ENCODE measurements around the gene OSBPL7. TPM values are rescaled to one million over a fixed set of nuclear protein-coding genes. Genes with fewer than 3 reads are reported as not detected.

The OSBPL7 gene
- total and polyA plus RNA-seq, 4 donors = 7.6 to 25.3 (median 11.0) TPM

DNA sequence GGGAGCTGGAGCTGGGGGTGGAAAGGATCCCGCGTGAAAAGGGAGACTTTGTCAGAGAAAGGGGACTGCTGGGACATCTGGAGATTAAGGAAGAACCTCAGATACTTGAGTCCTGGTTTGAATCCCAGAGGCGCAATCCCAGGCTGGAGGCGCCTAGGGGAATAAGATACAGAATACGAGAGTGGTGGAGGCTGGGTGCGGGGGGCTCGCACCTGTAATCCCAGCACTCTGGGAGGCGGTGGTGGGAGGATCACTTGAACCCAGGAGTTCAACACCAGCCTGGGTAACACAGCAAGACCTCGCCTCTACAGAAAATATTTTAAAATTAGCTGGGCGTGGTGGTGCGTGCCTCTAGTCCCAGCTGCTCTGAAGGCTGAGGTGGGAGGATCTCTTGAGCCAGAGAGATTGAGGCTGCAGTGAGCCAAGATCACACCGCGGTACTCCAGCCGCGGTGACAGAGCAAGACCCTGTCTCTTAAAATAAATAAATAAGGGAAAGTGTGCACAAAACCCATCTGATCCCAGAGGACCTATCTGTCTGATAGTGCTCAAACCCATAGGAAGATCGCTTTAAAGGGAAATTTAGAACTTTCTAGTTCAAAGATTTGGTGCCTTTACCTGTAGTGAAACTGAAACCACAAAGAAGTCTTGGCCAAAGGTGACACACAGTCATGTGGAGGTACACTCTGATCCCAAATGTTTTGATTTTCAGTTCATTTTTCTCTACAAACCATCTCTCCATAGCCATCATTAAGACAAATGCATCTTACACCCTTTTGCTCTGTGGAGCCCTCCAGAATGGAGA lies 20.1 kb upstream of the OSBPL7 start:
- DNase-seq (no peak), ATAC-seq (ENCODE audit: insufficient read depth, low FRiP score) (no peak)
- Histone ChIP-seq H3K9me3 (ENCODE audit: control insufficient read depth in 4 of 4, insufficient read depth in 3 of 4, low read length in 3 of 4) (no peaks in the 10 kb centered on the region), H3K27me3 (ENCODE audit: control insufficient read depth in 3 of 3, insufficient read depth in 3 of 3, low read length in 2 of 3) (peaks cover 0 to 7% (median 5%) of the 10 kb centered on the region in 3 donors), H3K9ac (ENCODE audit: insufficient read depth in 1 of 2, low read length in 2 of 2) (peak overlapping the region in 1 of 2 donors; percentile 35), H3K36me3 (ENCODE audit: control insufficient read depth in 4 of 4, insufficient read depth in 4 of 4, low read length in 4 of 4) (peaks cover 0 to 13% (median 6%) of the 10 kb centered on the region in 4 donors), H3K4me1 (ENCODE audit: control insufficient read depth in 5 of 5, insufficient read depth in 5 of 5, low read length in 5 of 5) (peaks cover 0 to 64% (median 23%) of the 10 kb centered on the region in 5 donors), H3K27ac (ENCODE audit: low read depth in 1 of 2, low read length in 1 of 2) (peak overlapping the region in 1 of 2 donors; percentile 17), H3K4me3 (no peak overlapping the region)
- 70 to 72% methylated on average over 16 of the region's 16 CpGs for WGBS, 2 donors
- TF ChIP-seq, protein P1, sequence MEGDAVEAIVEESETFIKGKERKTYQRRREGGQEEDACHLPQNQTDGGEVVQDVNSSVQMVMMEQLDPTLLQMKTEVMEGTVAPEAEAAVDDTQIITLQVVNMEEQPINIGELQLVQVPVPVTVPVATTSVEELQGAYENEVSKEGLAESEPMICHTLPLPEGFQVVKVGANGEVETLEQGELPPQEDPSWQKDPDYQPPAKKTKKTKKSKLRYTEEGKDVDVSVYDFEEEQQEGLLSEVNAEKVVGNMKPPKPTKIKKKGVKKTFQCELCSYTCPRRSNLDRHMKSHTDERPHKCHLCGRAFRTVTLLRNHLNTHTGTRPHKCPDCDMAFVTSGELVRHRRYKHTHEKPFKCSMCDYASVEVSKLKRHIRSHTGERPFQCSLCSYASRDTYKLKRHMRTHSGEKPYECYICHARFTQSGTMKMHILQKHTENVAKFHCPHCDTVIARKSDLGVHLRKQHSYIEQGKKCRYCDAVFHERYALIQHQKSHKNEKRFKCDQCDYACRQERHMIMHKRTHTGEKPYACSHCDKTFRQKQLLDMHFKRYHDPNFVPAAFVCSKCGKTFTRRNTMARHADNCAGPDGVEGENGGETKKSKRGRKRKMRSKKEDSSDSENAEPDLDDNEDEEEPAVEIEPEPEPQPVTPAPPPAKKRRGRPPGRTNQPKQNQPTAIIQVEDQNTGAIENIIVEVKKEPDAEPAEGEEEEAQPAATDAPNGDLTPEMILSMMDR (IDR thresholded peaks at IDR 0.05; ENCODE audit: control extremely low read depth, extremely low read depth) = no peak

DNA sequence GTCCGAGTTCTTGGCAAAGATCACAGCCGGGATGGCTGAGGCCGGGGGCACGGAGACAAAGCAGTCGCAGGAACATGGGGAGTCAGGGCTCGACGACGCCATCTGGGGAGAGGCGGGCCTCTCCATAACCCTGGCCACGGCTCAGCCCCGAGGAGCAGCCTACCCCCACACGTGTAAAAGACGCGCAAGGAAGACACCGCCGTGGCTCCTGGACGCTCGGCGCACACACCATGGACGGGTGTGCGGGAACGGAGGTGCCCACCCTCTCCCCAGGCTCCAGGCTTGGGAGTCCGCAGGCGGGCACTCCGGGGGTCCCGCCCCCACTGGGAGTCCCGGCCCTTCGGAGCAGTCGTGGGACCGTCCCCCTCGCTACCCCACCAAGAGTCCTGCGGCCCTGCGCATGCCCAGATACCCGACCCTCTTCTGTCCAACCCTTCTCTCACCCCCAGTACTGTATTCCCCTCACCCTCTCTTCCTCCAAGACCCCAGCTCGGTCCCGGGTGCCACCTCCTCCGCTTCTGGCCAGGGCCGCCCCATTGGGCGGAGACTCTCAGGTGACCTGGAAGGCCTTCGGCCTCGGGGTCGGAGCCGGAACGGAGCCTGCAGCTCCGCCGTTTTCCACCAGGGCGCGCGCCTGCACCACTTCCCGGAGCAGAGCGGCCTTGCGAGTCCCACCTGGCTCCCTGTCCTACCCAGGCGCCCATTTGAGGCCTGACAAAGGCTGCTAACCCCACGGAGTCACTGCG lies 19.3 kb upstream of the OSBPL7 start, which contains the start of gene SCRN2:
TSS of gene SCRN2 (minus strand) at position 532 of the 746 bp plus-strand sequence. CDS start at position 102, 430 bp downstream.
- TF ChIP-seq, protein P1 (IDR thresholded peaks at IDR 0.05; ENCODE audit: control extremely low read depth, extremely low read depth) = peak; percentile 96
- peak; percentile 93 to 95 (median 94) for DNase-seq
- no peaks in the 10 kb centered on the region for H3K9me3 ChIP-seq (ENCODE audit: control insufficient read depth in 4 of 4, insufficient read depth in 3 of 4, low read length in 3 of 4)
- H3K4me1 ChIP-seq (ENCODE audit: control insufficient read depth in 5 of 5, insufficient read depth in 5 of 5, low read length in 5 of 5) = peaks cover 0 to 56% (median 20%) of the 10 kb centered on the region in 5 donors
- 0% methylated on average over 53 to 55 of the region's 55 CpGs for WGBS, 2 donors
- peak; percentile 91 for ATAC-seq (ENCODE audit: insufficient read depth, low FRiP score)
- peak within 1 kb of the TSS; percentile 55 for H3K4me3 ChIP-seq
- H3K27ac ChIP-seq (ENCODE audit: low read depth in 1 of 2, low read length in 1 of 2) = peak within 1 kb of the TSS; percentile 29 to 61
- peaks cover 0 to 21% (median 6%) of the 10 kb centered on the region in 4 donors for H3K36me3 ChIP-seq (ENCODE audit: control insufficient read depth in 4 of 4, insufficient read depth in 4 of 4, low read length in 4 of 4)
- peak within 1 kb of the TSS; percentile 31 to 66 for H3K9ac ChIP-seq (ENCODE audit: insufficient read depth in 1 of 2, low read length in 2 of 2)
- H3K27me3 ChIP-seq (ENCODE audit: control insufficient read depth in 3 of 3, insufficient read depth in 3 of 3, low read length in 2 of 3) = no peaks in the 10 kb centered on the region

- H3K4me3 ChIP-seq = peak overlapping the region; percentile 55
- H3K27ac ChIP-seq (ENCODE audit: low read depth in 1 of 2, low read length in 1 of 2) = peak overlapping the region in 1 of 2 donors; percentile 29
- peaks cover 0 to 21% (median 6%) of the 10 kb centered on the region in 4 donors for H3K36me3 ChIP-seq (ENCODE audit: control insufficient read depth in 4 of 4, insufficient read depth in 4 of 4, low read length in 4 of 4)
- 38 to 47% methylated on average over 17 of the region's 17 CpGs for WGBS, 2 donors
- peak overlapping the region; percentile 31 to 37 for H3K9ac ChIP-seq (ENCODE audit: insufficient read depth in 1 of 2, low read length in 2 of 2)
- ATAC-seq (ENCODE audit: insufficient read depth, low FRiP score) (no peak), DNase-seq (no peak)
- H3K4me1 ChIP-seq (ENCODE audit: control insufficient read depth in 5 of 5, insufficient read depth in 5 of 5, low read length in 5 of 5) = peaks cover 0 to 49% (median 15%) of the 10 kb centered on the region in 5 donors
- TF ChIP-seq, protein P1 (IDR thresholded peaks at IDR 0.05; ENCODE audit: control extremely low read depth, extremely low read depth) = no peak
- H3K9me3 ChIP-seq (ENCODE audit: control insufficient read depth in 4 of 4, insufficient read depth in 3 of 4, low read length in 3 of 4) = no peaks in the 10 kb centered on the region
- H3K27me3 ChIP-seq (ENCODE audit: control insufficient read depth in 3 of 3, insufficient read depth in 3 of 3, low read length in 2 of 3) = no peaks in the 10 kb centered on the region
These were observed 18.6 kb upstream of the OSBPL7 start for GRCh38 chr17:47840001-47840741.
